ENCODE data around the gene TSN.

DNA sequence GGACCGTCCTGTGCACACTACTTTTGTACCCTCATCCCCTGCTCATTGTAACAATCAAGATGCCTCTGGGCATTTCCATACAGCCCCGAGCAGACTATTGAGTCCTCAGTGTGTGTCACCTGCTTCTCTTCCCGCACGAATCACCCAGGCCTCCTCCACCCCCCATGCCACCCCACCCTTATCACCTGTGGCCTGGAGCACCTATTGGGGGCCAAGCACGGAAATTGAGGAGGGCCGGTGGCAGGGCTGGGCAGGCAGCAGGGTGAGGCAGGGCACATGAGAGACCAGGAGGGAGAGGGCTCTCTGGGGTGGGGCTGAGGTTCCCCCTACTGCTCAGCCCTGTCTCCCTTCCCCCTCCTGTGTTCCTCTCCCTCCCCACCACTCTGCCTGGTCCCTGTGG is 14.5 kb upstream of the TSN start:
- TF ChIP-seq, protein P1, sequence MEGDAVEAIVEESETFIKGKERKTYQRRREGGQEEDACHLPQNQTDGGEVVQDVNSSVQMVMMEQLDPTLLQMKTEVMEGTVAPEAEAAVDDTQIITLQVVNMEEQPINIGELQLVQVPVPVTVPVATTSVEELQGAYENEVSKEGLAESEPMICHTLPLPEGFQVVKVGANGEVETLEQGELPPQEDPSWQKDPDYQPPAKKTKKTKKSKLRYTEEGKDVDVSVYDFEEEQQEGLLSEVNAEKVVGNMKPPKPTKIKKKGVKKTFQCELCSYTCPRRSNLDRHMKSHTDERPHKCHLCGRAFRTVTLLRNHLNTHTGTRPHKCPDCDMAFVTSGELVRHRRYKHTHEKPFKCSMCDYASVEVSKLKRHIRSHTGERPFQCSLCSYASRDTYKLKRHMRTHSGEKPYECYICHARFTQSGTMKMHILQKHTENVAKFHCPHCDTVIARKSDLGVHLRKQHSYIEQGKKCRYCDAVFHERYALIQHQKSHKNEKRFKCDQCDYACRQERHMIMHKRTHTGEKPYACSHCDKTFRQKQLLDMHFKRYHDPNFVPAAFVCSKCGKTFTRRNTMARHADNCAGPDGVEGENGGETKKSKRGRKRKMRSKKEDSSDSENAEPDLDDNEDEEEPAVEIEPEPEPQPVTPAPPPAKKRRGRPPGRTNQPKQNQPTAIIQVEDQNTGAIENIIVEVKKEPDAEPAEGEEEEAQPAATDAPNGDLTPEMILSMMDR (IDR thresholded peaks at IDR 0.05; ENCODE audit: insufficient read depth, low read depth, low read length): no peak
- no peak for TF ChIP-seq EZH2 (IDR thresholded peaks at IDR 0.05; ENCODE audit: insufficient read depth, low read length)

Measured in astrocyte (in vitro differentiated cells and primary cell).